Measurements from ENCODE around the gene TSPYL4. TPM values are rescaled to one million over a fixed set of nuclear protein-coding genes. Genes with fewer than 3 reads are reported as not detected.

Gene TSPYL4
- total and polyA plus RNA-seq, 2 of the 8 experiments (the other 6 are each of a cell fraction or from before 2014, with no cell fraction given), result 20.5 to 22.6 TPM

DNA sequence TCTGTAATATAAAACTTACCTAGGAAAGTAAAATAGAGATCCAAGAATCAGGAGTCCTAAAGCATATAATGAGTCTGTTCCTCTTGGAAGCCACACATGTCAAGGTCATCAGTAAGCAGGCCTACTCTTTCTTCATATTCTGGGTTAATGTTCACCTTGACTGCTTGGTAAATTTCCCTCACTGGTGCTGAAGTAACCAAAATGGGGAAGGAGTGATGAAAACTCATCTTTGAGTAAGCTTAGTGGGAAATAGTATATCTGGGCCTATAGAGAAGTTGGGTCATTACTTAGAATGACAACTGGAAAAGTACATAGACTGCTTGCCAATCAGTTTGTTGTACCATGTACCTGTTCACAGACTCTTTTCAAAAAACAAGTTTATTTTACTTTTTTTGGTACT lies 6.6 kb downstream of the TSPYL4 start:
- Histone ChIP-seq H4K91ac (replicated peaks; ENCODE audit: insufficient read length, low read length) (no peak overlapping the region), H2BK20ac (ENCODE audit: low read length) (no peak overlapping the region), H3K23ac (ENCODE audit: insufficient read length) (no peak overlapping the region), H2AK5ac (ENCODE audit: low read depth, low read length) (no peak overlapping the region), H3K56ac (replicated peaks; ENCODE audit: insufficient read length, low read depth, low read length) (no peak overlapping the region), H2AFZ (ENCODE audit: low read length) (no peak overlapping the region), H3K4me1 (replicated peaks in 1 of 4; ENCODE audit: control insufficient read depth in 3 of 4, insufficient read depth in 4 of 4, low read length in 3 of 4) (peaks cover 4 to 11% (median 10%) of the 10 kb centered on the region in 4 experiments; a peak in 6 of 7 replicates), H3K36me3 (ENCODE audit: control insufficient read depth in 2 of 4, insufficient read depth in 4 of 4, low read length in 3 of 4) (peaks cover 0 to 6% (median 1%) of the 10 kb centered on the region in 4 experiments; a peak in 3 of 8 replicates), H3K4me2 (ENCODE audit: insufficient read depth in 1 of 2, low read depth in 2 of 2, low read length in 2 of 2) (no peak overlapping the region), H2BK5ac (ENCODE audit: low read depth, low read length) (no peak overlapping the region), H2BK120ac (replicated peaks; ENCODE audit: low read depth, low read length) (no peak overlapping the region), H3K4me3 (ENCODE audit: extremely low read depth in 1 of 4, insufficient read depth in 2 of 4, low read depth in 3 of 4, low read length in 4 of 4) (no peak overlapping the region), H3K23me2 (ENCODE audit: low read depth, low read length) (peaks cover 2% of the 10 kb centered on the region; the same call in 1 of the 2 replicates), H3K9me3 (ENCODE audit: insufficient read depth in 2 of 2, low read depth in 1 of 2, low read length in 1 of 2) (no peaks in the 10 kb centered on the region), H3K14ac (ENCODE audit: insufficient read length) (no peak overlapping the region), H4K8ac (ENCODE audit: extremely low read depth, insufficient read depth, low read length) (no peak overlapping the region), H3K27me3 (replicated peaks in 1 of 4; ENCODE audit: control insufficient read depth in 3 of 4, extremely low read depth in 1 of 4, insufficient read depth in 3 of 4, low read length in 3 of 4) (no peaks in the 10 kb centered on the region), H4K20me1 (replicated peaks in 1 of 2; ENCODE audit: control insufficient read depth in 1 of 2, insufficient read depth in 2 of 2, low read length in 2 of 2) (no peaks in the 10 kb centered on the region), H3K27ac (ENCODE audit: low read depth, low read length) (no peak overlapping the region), H3K9ac (replicated peaks in 1 of 4; ENCODE audit: extremely low read depth in 1 of 4, low read depth in 3 of 4, low read length in 3 of 4) (no peak overlapping the region), H3K4ac (replicated peaks; ENCODE audit: insufficient read length, low read depth, low read length) (no peak overlapping the region), H3K79me2 (ENCODE audit: control insufficient read depth in 1 of 2, insufficient read depth in 2 of 2, low read length in 2 of 2) (peaks cover 0 to 33% of the 10 kb centered on the region in 2 experiments; a peak in 2 of 4 replicates), H3K18ac (ENCODE audit: extremely low read depth, low read length) (no peak overlapping the region), H3K79me1 (ENCODE audit: low read depth, low read length) (peaks cover 8% of the 10 kb centered on the region; the same call in 1 of the 2 replicates), H2BK12ac (ENCODE audit: low read depth, low read length) (no peak overlapping the region), H2BK15ac (ENCODE audit: low read length) (no peak overlapping the region), H4K5ac (ENCODE audit: insufficient read length, low read depth, low read length) (no peak overlapping the region)
- no peak for TF ChIP-seq SP4 (IDR thresholded peaks at IDR 0.05; ENCODE audit: low read length)
- no peak for TF ChIP-seq CTBP2 (IDR thresholded peaks at IDR 0.05; ENCODE audit: borderline replicate concordance, insufficient read depth, insufficient read length, low read length)
- no peak for TF ChIP-seq SIX5 (IDR thresholded peaks at IDR 0.05; ENCODE audit: low read depth, low read length)
- no peak for TF ChIP-seq TBP (IDR thresholded peaks at IDR 0.05; ENCODE audit: low read depth, low read length)
- TF ChIP-seq SIN3A (conservative IDR thresholded peaks at IDR 0.05 in 1 of 2, IDR thresholded peaks at IDR 0.05 in 1 of 2; ENCODE audit: low read depth in 1 of 2, low read length in 2 of 2), result no peak
- CTCF ChIA-PET (ENCODE audit: partially characterized antibody), result interaction anchor here (1.0 to 2.2 kb wide), 2 partner anchors 22 to 30 kb away, joined by 3 to 6 read pairs; no protein-coding TSS in a partner anchor
- DNase-seq (ENCODE audit: low read depth in 1 of 2, low spot score in 2 of 2) (no peak), FAIRE-seq (no peak)
- POLR2A ChIA-PET (ENCODE audit: partially characterized antibody), result no interaction called here
